HG02970 (cell line): ENCODE results near the gene INSRR.

Source experiments
- ATAC-seq: cut with Tn5 transposase; IDR thresholded peaks from one replicate; pipeline ENCODE4 v1.9.1; 2021; ENCODE audit warnings: mild to moderate bottlenecking, moderate library complexity, moderate number of reproducible peaks; ENCODE audit not compliant: unreplicated experiment, low FRiP score

The INSRR gene

DNA sequence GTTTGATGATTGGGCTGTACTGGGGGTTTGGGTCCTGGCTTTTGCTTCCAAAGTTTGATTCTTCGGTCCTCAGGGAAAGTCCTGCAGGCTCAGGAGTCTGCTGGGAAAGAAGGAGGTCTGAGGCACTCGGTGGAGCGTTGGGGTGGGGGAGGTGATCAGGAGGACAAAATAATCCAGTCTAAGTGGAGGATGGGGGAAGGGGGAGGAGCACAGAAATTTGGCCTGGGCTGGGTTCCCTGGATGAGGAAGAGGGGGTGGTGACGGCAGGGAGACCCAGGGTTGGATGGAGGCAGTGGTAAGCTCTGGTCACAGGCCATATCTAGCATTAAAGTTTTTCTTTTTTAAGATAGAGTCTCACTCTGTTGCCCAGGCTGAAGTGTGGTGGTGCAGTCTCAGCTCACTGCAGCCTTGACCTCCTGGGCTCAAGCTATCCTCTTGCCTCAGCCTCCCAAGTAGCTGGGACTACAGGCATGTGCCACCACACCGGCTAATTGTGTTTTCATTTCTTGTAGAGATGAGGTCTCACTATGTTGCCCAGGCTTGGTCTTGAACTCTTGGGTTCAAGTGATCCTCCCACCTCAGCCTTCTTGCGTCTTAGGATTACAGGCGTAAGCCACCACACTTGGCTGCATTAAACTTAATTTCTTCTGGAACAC lies 49.1 kb downstream of the INSRR start:
- no peak for ATAC-seq

GRCh38 chr1:156809281-156809680 lies 49.6 kb downstream of the INSRR start:
- no peak for ATAC-seq

DNA sequence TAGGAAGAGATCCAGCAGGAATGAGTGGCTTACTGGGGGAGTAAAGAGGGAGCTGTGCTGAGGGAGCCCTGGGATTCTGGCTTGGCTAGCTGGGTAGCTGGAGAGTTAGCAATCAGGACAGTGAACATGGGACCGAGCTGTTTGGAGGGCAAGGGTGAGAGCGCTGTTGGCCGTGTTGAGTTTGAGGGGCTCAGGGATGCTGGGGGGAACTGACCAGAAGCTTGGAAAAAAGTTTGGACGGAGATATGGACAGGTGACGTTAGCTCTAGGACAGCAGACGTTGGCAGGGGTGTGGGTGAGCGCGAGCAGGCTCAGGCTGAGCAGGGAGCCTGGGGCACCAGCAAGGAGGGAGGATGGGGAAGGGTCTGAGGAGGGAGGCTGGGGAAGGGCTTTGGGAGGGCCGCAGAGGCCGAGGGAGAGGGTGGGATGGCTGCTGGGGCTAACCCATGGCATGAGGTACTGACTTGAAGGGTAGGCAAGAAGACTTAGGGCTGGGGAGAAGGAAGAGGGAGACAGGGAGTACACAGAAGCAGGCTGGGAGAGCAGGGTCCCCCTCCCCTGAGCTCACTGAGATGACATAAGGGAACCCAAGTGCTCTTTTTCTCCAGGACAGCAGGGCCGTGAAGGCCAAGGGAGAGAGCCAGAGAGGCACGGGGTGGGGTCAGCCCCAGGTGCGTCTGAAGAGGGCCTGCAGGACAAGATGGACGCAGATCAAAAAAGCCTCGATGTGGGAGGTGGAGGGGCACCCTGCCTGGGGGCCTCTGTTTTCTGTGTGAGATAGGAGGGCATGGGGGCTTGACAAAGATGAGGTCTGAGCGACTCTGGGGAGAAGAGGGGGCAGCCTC lies 50.5 kb downstream of the INSRR start:
- no peak for ATAC-seq

DNA sequence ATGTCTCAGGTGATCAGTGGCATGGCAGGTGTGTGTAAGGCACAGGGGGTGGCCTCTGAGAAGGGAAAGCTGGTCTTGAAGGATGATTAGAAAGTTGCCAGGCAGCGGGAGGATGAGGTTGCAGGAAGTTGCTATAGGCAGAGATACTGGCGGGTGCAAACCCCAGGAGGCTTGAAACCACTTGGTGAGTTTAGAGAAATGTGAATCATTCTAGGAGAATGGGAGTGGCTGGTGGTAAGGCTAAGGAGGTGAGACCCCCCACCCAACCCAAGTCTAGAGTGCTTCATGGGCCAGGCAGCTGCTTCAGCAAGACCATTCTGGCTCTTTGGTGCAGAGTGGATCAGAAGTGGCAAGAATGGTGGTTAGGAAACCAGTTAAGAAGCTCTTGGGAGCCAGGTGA lies 51.3 kb downstream of the INSRR start:
- ATAC-seq: no peak

- ATAC-seq: no peak
These were observed 52.1 kb downstream of the INSRR start for GRCh38 chr1:156806512-156807440.

GRCh38 chr1:156805766-156806511 lies 53.0 kb downstream of the INSRR start:
- ATAC-seq: no peak

GRCh38 chr1:156804572-156805243 lies 54.2 kb downstream of the INSRR start:
- ATAC-seq: no peak

GRCh38 chr1:156804026-156804425 lies 54.9 kb downstream of the INSRR start:
- no peak for ATAC-seq

- ATAC-seq: no peak
These were observed 55.6 kb downstream of the INSRR start for GRCh38 chr1:156803086-156803851.

DNA sequence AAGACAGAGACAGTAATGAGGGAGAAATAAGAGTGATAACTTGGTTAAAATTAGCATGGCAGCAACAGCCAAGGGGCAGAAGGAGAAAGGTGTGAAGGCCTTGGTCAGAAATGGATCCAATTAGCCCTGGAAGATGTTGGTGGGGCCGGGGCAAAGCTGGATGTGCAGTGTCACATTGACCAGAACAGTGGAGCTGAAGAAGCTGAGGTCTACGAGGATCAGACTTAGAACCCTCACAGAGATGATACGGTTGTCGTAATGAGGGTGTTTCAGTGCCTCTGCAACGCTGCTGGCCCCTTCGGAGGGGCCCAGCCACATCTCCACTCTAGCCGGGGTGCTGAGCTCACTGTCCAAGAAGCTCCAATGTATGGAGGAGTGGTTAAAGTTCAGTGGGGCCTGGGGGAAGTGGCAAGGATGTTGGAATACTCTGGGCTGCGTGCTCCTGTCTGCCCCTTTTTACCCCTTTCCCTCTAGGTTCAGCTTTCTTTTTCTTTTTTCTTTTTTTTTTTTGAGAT lies 56.4 kb downstream of the INSRR start:
- no peak for ATAC-seq

DNA sequence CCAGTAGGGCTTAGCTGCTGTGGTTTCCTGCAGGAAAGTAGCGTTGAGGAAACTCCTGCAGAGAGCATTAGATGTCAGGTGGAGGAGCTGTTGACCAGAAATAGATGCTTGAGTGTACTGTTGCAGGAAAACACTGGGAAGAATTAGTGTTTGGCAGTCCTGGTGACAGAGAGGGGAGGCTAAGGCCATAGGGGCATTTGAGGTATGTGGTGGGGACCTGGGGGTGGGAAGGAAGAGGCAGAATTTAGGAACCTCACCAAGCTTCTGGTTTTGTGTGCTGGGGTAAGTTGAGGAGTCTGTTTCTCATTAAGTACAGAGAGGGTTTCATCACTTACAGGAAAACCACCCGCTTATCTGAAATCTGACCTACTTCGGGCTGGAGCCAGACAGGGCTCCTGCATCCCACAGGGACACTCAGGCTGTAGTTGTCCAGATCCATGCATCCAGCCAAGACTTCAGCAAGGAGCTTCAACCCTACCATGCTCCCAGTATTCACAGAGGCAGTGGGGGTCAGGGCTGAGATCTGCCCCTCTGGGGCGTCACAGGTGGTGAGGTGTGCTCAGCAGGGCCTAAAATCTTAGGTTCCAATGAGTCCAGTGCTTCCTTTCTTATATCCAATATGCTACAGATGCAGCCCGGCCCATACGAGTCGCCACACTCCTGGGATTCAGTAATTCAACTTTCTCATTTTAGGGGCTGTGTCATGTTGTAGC lies 57.4 kb downstream of the INSRR start:
- ATAC-seq: no peak

DNA sequence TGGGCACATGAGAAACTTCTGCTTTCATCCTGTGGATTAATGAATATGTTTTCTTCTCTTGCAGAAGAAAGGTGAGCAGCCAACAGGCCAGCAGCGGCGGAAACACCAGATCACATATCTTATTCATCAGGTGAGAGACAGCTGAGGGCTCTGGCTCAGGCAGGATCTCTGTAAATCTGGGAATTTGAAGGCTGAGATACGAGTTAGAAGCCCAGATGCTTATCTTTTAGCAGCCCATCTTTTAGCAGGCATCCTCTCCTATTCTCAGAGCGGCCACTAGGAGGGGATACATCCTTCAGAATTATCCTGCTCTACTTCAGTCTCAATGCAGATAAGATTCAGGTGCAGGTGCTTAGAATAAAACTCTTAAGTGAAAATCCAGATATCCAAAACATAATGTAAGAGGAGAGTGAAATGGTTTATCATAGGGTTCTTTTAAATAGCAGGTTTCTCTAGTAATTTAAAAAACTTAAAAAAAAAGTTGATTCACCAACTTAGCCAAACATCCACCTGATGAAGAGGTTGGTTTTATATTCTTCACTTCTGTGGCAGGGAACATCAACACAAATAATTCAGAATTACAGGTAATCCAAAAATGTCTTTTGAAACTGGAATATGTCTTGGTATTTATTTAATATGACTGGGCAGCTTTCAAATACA lies 61.6 kb downstream of the INSRR start:
- ATAC-seq: no peak

DNA sequence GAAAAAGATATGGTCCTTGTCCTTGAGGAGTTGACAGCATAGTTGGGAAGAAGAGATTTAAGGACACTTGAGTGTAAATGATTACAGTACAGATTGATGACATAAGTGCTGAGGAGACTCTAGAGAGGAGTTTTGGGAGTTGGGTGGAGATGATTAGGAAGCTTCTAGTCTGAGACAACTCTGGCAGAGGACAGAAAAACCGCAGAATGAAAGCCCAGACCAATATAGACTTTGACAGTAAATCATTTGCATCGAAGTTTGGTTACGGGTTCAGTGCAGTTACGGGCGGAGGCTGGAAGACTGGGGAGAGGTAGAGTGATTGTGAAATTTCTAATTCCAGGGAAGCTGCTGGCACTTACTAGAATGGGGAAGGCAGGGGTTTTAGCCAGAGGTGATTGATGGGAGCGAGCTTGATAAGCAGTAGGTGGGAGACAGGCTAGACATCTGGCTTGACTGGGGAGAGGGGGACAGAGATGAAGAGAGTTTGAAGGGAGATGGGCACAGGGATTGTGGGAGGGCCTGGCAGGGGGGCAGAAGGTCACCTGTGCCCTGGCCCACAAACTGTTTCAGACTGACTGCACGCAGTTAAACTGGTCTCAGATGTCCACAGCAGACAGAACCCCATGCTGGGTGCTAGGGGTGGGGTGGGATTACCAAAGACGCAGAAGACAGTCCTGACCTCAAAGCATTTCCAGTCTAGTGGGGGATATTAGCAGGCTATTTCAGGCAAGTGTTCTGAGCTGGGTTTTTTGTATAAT lies 62.4 kb downstream of the INSRR start:
- ATAC-seq: no peak

- ATAC-seq: no peak
These were observed 63.1 kb downstream of the INSRR start for GRCh38 chr1:156795787-156796186.

GRCh38 chr1:156795374-156795733 lies 63.6 kb downstream of the INSRR start:
- ATAC-seq: no peak

DNA sequence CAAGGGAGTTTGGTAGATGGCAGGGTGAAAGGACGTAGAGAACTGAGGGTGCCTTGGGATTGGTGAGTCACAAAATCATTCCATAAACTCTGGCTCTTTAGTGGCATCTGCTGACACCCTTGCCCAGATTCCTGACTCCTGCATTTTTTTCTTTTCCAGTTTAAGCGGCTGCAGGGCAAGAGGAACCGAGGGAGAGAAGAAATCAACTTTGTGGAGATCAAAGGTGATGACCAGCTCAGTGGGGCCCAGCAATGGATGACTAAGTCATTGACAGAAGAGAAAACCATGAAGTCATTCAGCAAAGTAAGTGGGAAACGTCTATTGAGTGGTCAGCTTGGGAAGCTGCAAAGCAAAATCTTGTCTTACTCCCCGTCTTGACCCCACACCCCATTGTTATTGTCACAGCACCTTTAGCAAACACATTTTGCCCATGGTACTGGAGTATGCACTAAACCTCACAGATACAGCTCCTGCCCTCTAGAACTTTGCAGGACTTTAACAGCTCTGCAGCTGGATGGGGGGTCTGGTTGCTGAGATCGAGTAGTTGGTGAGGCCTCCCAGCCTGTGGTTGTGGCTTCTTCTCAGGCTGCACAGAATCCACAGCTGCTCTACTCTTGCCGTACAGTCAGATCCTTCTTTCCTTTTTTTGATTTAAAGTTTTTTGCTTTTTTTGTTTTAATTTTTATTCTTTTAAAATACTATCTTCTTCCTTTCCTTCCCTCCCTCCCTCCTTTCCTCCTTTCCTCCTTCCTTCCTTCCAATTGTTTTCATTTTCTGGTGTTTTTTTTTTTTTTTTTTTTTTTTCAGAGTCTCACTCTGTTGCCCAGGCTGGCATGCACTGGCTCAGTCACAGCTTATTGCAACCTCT lies 64.2 kb downstream of the INSRR start:
- no peak for ATAC-seq
